BE2C (cell line): ENCODE measurements around the gene MAGI2.

Source experiments
- DNase-seq: peaks from one replicate; pipeline ENCODE4 v3.0.0-alpha.2; 2020
- H3K27me3 ChIP-seq: fragments of 250-450 bp; sonication (Bioruptor Pico); 2 replicates; pipeline ENCODE4 v1.5.1; 2020; ENCODE audit warnings: mild to moderate bottlenecking
- H3K36me3 ChIP-seq: fragments of 250-450 bp; sonication (Bioruptor Pico); 2 replicates; pipeline ENCODE4 v1.5.1; 2020; ENCODE audit warnings: mild to moderate bottlenecking
- H3K4me1 ChIP-seq: fragments of 250-450 bp; sonication (Bioruptor Pico); 2 replicates; pipeline ENCODE4 v1.5.1; 2020
- H3K4me3 ChIP-seq: 2 replicates; pipeline ENCODE4 v1.5.1; 2011; ENCODE audit warnings: low read depth, low read length
- H3K9me3 ChIP-seq: fragments of 250-450 bp; sonication (Bioruptor Pico); 2 replicates; pipeline ENCODE4 v1.5.1; 2020
- CTCF ChIP-seq: IDR thresholded peaks from 2 replicates; pipeline ENCODE4 v1.5.1; 2012; ENCODE audit warnings: mild to moderate bottlenecking, low read depth, low read length

MAGI2 gene

GRCh38 chr7:77982926-77983550 is 1470.4 kb downstream of the MAGI2 start:
- Histone ChIP-seq H3K27me3 (no peaks in the 10 kb centered on the region), H3K9me3 (no peaks in the 10 kb centered on the region)
- DNase-seq = no peak

GRCh38 chr7:77980087-77980713 is 1473.3 kb downstream of the MAGI2 start:
- peaks cover 9% of the 10 kb centered on the region for H3K4me1 ChIP-seq
- TF ChIP-seq CTCF = no peak
- H3K36me3 ChIP-seq = no peaks in the 10 kb centered on the region
- no peaks in the 10 kb centered on the region for H3K27me3 ChIP-seq
- no peak overlapping the region for H3K4me3 ChIP-seq
- no peaks in the 10 kb centered on the region for H3K9me3 ChIP-seq
- peak; percentile 21 for DNase-seq

More at GRCh38 chr7:77982926-77983550, 1470.4 kb downstream of the MAGI2 start:
- Histone ChIP-seq H3K4me3 (no peak overlapping the region), H3K4me1 (peaks cover 9% of the 10 kb centered on the region), H3K36me3 (no peaks in the 10 kb centered on the region)
- no peak for TF ChIP-seq CTCF

- H3K4me3 ChIP-seq = no peak overlapping the region
- DNase-seq = no peak
- no peaks in the 10 kb centered on the region for H3K27me3 ChIP-seq
- TF ChIP-seq CTCF = no peak
- H3K36me3 ChIP-seq = no peaks in the 10 kb centered on the region
- no peaks in the 10 kb centered on the region for H3K9me3 ChIP-seq
- H3K4me1 ChIP-seq = peaks cover 9% of the 10 kb centered on the region
Observed at GRCh38 chr7:77979219-77979618, 1474.2 kb downstream of the MAGI2 start.

DNA sequence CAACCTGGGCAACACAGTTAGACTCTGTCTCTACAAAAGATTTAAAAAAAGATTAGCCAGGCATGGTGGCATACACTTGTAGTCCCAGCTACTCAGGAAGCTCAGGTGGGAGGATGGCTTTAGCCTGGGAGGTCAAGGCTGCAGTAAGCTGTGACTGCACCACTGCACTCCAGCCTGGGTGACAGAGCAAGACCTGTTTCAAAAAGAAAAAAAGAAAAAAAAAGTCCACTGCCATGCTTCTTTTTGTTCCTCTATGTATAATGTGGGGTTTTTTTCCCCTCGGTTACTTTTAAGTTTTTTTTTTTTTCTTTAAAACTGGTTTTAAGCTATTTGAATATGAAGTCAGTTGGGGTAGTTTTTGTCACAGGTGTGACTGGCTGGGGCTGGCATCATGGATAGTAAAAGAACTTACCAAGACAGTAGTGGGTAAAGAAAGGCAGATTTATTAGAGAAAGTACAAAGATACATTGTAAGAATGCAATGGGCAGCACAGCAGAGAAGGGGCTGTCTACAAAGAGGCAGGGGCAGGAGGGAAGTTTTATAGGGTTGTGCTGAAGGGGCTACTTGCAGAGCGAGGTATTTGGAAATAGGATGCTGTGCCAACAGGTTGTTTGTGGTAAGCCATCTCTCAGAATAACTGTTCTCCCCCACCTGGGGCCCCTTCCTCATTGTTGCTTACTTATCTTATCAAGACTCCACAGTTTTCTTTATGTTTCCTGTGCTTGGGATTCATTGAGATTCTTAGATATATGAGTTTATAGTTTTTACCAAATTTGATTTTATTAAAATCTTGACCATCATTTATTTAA is 1477.6 kb downstream of the MAGI2 start:
- no peaks in the 10 kb centered on the region for H3K27me3 ChIP-seq
- H3K4me1 ChIP-seq = peaks cover 9% of the 10 kb centered on the region
- no peaks in the 10 kb centered on the region for H3K9me3 ChIP-seq
- H3K4me3 ChIP-seq = no peak overlapping the region
- no peaks in the 10 kb centered on the region for H3K36me3 ChIP-seq
- DNase-seq = no peak
- TF ChIP-seq CTCF = no peak

GRCh38 chr7:77971726-77972125 is 1481.7 kb downstream of the MAGI2 start:
- no peaks in the 10 kb centered on the region for H3K4me1 ChIP-seq
- TF ChIP-seq CTCF = no peak
- H3K36me3 ChIP-seq = no peaks in the 10 kb centered on the region

More at GRCh38 chr7:77971726-77972125, 1481.7 kb downstream of the MAGI2 start:
- no peak for DNase-seq
- H3K4me3 ChIP-seq = no peak overlapping the region
- H3K9me3 ChIP-seq = no peaks in the 10 kb centered on the region
- no peaks in the 10 kb centered on the region for H3K27me3 ChIP-seq
